GM10248 (cell line): ENCODE data around the gene SMPD1.

Experiments used
- CTCF ChIA-PET: fragments of 300-600 bp; sonication (Branson Sonifier 250); formaldehyde crosslinking; extraction: SDS; loops from one replicate; lab custom pipeline; 2021; ENCODE audit warnings: antibody characterized with exemption; lab: Yijun Ruan, JAX
- POLR2A ChIA-PET: fragments of 350-650 bp; sonication (Branson Sonifier 250); formaldehyde crosslinking; extraction: SDS; loops from one replicate; lab custom pipeline; 2020; ENCODE audit warnings: antibody characterized with exemption; lab: Yijun Ruan, JAX
- DNase-seq: peaks from one replicate; pipeline ENCODE4 v3.0.0; 2012; ENCODE audit errors: extremely low spot score
- CTCF ChIP-seq: IDR thresholded peaks from 2 replicates; pipeline ENCODE4 v1.5.1; 2012; ENCODE audit warnings: mild to moderate bottlenecking, low read depth; ENCODE audit errors: extremely low read depth, missing control alignments, control extremely low read depth

SMPD1 gene

GRCh38 chr11:6406370-6406769, 16.1 kb downstream of the SMPD1 start:
- no peak for TF ChIP-seq CTCF
- DNase-seq: no peak
- CTCF ChIA-PET: interaction anchor here (0.8 to 1.7 kb wide), 7 partner anchors 11 to 69 kb away, joined by 3 to 8 read pairs (median 3); partner anchors contain the start of gene APBB1
- POLR2A ChIA-PET: interaction anchor here (0.6 kb wide), 1 partner anchor 10 kb away, joined by 4 read pairs; no protein-coding TSS in a partner anchor

GRCh38 chr11:6410695-6411430, 20.6 kb downstream of the SMPD1 start:
- no peak for TF ChIP-seq CTCF
- CTCF ChIA-PET: interaction anchor here (0.8 to 2.1 kb wide), 9 partner anchors 8 to 33 kb away, joined by 3 to 9 read pairs (median 5); no protein-coding TSS in a partner anchor
- DNase-seq: no peak
- POLR2A ChIA-PET: no interaction called here

GRCh38 chr11:6411594-6412031, 21.3 kb downstream of the SMPD1 start:
- ChIA-PET POLR2A (no interaction called here), CTCF (interaction anchor here (0.7 to 2.1 kb wide), 10 partner anchors 9 to 50 kb away, joined by 3 to 9 read pairs (median 4); no protein-coding TSS in a partner anchor)
- DNase-seq: no peak
- TF ChIP-seq CTCF: no peak

GRCh38 chr11:6413791-6414201, 23.5 kb downstream of the SMPD1 start:
- no peak for TF ChIP-seq CTCF
- POLR2A ChIA-PET: no interaction called here
- CTCF ChIA-PET: interaction anchor here (1.7 to 14.6 kb wide), 3 partner anchors 11 to 35 kb away, joined by 6 to 136 read pairs (median 8); partner anchors contain the start of gene HPX
- no peak for DNase-seq

- ChIA-PET POLR2A (no interaction called here), CTCF (interaction anchor here (1.8 to 14.6 kb wide), 2 partner anchors 12 to 27 kb away, joined by 6 to 136 read pairs; partner anchors contain the start of gene HPX)
- DNase-seq: no peak
Observed at GRCh38 chr11:6414874-6415328, 24.6 kb downstream of the SMPD1 start.

More at GRCh38 chr11:6414874-6415328, 24.6 kb downstream of the SMPD1 start:
- no peak for TF ChIP-seq CTCF
